Pericardium fibroblast (primary cell): ENCODE data around the gene NOVA2. TPM values are rescaled to one million over a fixed set of nuclear protein-coding genes. Genes with fewer than 3 reads are reported as not detected.

Experiments used
- total RNA-seq: library from RNA; depleted of rRNA; stranded (reverse); fragments of >200 nt; gene quantifications from 2 replicates; pipeline ENCODE4 v1.2.3, GENCODE V29; 2015

The NOVA2 gene, protein sequence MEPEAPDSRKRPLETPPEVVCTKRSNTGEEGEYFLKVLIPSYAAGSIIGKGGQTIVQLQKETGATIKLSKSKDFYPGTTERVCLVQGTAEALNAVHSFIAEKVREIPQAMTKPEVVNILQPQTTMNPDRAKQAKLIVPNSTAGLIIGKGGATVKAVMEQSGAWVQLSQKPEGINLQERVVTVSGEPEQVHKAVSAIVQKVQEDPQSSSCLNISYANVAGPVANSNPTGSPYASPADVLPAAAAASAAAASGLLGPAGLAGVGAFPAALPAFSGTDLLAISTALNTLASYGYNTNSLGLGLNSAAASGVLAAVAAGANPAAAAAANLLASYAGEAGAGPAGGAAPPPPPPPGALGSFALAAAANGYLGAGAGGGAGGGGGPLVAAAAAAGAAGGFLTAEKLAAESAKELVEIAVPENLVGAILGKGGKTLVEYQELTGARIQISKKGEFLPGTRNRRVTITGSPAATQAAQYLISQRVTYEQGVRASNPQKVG
- total RNA-seq, result under 0.01 and 0.60 TPM in 2 replicates

DNA sequence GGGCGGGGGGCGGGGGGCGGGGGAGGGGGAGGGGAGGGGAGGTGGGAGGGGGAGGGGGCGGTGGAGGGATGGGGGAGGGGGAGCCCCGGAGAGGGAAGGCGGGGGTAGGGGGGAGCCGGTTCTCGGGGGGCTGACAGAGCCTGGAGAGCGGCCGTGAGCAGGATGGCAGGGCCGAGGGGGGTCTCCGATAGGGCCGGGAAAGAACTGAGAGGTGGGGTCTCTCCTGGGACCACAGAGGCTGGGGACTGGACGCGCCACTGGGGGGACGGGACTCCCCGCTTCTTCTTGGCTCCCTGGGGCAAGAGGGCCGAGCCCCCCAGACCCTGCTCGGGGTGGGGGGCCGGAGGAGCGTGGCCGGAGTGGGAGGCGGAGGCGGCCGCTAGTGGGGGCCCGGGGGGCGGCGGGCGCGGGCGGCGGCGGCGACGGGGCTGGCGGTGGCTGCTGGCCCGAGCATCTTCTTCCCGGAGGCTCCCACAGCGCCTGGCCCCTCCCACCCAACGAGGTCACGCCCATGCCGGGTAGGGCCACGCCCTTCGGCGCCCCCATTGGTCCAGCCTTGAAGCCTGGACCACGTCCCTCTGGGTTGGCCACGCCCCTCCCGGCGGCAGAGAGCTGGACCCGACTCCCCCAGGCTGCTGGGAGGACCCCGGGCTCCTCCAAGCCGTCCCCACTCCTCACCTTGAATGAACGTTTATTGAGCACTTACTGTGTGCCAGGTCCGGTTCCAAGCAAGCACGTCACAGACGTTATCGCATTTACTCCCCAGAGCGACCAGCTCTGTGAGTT is at the start of gene NOVA2:
Gene NOVA2, minus strand, starts transcription at position 313 of the 786 bp plus-strand sequence. CDS start 514 bp downstream, outside the sequence.

DNA sequence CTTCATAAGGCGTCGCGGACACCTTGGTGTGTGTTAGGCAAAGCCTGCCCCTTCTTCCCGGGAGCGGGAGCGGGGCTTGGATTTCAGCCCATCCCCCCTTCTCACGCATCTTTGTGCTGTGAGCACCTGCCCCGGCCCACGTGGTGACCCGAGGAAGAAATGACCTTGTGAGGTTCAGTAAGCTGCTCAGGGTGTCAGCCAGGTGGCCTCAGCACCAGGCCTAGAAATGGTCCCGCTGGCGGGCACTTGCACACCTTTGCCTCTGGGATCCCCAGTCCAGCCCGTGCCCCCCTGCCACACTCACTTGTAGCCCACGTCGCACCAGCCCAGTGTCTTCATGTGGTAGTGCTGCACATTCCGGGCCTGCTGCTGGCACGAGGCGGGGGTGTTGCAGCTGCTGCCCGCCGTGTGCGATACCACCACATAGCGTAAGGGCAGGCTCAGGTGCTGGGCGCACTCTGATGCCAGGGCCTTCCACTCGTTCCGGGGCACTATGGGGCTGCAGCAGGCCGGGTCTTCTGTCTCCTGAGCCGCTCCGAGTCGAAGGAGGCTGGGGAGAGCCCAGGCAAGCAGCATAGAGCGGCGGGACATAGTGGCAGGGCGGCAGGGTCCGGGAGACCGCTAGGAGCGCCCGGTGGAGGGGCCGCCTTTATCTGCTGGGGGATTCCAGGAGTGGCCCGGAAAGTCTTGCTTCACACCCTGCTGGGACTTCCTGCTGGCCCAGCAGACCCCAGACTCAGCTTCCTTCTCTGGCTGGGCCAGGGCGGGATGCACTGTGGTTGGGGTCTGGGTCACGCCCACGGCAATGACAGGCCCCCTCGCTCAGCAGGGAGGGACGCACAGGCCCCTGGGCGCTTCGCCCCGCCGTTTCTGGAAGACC is 49.0 kb upstream of the NOVA2 start, which contains the start of gene PGLYRP1:
Gene PGLYRP1, minus strand, starts transcription at position 623 of the 880 bp plus-strand sequence. Its CDS starts 32 bp downstream, at position 591.

DNA sequence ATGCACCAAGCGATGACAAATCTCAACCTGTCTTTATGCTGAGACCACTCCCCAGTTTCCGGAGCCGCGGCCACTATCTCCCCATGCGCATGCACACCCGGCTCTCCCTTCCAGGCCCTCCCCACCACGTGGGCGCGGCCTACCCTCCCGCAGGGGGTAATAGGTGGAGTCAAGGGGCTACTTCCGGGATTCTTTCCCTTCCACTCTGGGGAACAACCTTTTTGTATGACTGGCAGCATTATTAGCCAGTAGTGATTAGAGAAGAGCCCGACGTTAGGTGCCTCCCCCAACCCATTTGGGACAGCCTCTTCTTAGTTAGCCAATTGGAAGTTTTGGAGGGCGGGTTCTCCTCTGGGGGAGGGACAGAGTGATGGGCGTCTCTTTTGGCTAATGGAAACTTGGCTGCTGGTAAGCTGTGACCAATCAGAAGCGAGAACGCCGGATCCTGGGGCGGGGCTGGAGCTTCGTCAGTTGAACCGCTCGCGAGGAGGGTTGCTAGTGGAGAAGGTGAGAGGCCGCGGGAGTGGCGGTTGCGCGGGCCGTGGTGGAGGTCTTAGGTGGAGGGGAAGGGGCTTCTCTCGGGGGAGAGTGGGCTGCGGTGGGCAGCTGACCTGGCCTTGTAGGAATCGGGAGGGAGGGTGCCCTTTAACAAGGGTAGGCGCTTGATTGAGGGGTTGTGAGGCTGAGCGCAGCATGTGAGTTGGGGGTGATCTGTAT is 21.5 kb upstream of the NOVA2 start, which contains the start of gene CCDC61:
Gene CCDC61, plus strand, starts transcription at position 470 of the 717 bp plus-strand sequence. CDS start 7,552 bp downstream, outside the sequence.

DNA sequence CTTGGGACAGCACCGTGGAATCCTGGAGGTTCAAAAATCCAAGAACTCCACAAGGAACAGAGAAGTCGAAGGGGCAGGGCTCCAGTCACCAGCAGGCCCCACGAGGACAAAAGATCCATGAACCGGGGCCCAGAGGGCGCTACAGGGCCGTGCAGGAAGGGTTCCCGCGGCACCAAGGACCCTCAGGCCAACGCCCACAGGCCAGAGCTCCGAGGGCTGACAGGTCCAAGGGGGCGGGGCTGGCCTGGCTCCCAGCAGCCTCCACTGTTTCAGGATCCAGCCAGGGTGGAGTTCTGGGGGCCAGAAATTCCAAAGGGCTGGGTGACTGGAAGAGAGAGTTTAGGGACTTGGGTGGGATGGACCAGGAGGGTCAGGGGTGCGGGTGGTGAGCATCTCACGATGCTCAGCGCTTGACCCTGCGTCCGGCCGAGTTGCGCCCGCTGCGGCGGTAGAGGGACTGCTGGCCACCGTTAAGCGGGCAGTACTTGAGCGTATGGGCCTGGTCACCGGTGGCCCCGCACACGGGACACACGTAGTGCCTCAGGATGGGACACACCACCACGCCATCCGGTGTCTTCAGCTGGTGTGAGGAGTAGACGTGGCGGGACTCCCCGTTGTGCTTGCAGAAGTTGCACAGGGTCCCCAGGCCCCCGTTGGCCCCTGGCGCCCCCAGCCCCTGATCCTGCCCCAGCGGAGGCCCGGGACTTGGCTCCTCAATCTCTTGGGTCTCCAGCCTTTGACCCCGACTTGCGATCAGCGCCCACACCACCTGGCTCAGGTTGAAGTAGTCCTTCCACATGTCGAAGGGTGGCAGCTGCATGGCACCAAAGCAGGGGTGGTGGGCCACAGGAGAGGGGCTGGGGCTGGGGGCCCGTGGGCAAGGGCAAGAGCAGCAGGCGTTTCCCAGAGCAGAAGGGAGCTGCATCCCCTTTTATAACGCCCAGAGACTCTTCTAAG is 59.5 kb downstream of the NOVA2 start, which contains the start of gene NANOS2:
Gene NANOS2, minus strand, starts transcription at position 905 of the 957 bp plus-strand sequence. Its CDS starts 85 bp downstream, at position 820.

DNA sequence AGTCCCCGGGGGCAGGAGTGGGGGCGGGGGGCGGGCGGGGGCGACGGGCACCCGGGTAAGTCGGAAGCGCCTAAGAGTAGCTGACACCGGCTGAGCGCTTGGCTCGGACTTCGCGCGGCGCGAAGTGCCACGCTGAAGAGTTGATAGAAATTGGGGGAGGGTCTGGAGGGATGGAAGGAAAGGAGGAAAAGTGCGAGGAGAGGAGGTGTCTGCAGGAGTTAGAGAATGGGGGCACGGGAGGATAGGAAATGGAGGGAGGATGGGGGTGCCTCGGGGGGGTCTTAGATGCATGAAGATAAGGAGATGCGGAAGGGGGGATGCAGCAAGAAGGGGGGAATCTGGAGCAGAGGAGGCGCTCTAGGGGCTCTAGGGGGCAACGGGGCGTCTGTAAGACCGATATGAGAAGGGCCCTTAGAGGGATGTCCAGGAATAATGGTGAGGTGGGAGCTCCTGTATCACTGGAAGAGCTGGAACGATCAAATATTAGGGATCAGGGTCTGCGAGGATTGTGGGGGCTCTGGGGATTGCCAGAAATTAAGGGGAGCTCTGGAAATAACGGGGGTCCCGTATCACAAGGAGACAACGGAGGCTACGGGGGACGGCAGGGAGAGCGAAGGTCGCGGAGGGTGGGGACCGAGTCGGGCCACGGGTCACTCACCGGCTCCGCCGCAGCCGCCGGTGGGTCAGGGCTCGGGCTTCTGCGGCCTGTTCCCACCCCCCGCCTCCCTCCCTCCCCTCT is 71.6 kb downstream of the NOVA2 start, which contains the start of gene MYPOP:
Gene MYPOP, minus strand, starts transcription at position 702 of the 739 bp plus-strand sequence. CDS start 840 bp downstream, outside the sequence.

DNA sequence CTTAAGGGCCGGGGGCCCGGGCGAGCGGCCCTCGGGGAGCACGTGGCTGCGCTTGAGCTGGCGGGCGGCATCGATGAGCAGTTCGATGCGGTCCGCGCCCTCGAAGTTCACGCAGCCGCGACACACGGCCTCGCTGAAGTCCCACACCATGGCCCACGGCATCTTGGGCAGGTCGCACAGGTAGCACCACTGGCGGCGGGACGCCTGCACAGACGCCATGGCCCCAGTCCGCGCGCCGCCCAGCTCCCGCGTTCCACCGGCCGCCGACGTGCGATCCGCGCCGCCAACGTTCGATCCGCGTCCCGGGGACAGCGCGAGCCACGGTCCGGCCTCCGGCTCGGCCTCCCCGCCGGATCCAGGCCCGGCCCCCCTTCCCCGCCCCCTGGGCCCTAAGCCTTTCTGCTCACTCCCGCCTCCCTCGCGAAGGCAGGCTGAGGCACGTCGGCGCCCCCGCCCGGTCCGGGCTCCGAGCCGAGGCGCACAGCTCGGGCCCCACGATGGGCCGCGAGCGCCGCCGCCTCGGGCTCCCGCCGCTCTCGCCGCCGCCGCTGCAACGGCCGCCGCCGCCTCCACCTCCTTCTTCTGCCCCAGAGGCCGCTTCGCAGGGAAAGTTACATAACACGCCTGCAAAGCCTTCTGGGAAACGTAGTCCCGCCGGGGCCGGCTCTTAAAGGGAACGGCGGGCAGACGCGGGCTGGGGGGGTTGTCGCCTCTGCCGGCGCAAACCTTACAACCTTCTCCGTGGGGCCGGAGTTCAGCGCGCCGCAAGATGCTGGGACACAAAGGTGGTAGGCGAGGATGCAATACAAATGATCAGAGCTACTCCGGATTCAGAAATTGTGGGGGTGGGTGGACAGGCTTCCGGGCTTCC is 87.9 kb downstream of the NOVA2 start, which contains the start of gene IRF2BP1:
Gene IRF2BP1, minus strand, starts transcription at position 586 of the 871 bp plus-strand sequence. Its CDS starts 367 bp downstream, at position 219.

Other genes with a start within 250 kb of the NOVA2 start
- gene FBXO46, start 243.0 kb downstream of the NOVA2 start, total RNA-seq, result 8.4 and 9.7 TPM in 2 replicates
- gene MEIOSIN, start 240.4 kb downstream of the NOVA2 start, total RNA-seq, result not detected in 2 replicates
- 26.3 and 31.2 TPM in 2 replicates for gene SIX5, start 204.6 kb downstream of the NOVA2 start, total RNA-seq
- gene DMPK, start 191.4 kb downstream of the NOVA2 start, total RNA-seq, result 29.4 and 32.7 TPM in 2 replicates
- gene DMWD, start 181.0 kb downstream of the NOVA2 start, total RNA-seq, result 25.6 and 27.6 TPM in 2 replicates
- not detected in 2 replicates for gene RSPH6A, start 158.6 kb downstream of the NOVA2 start, total RNA-seq
- 26.5 and 45.2 TPM in 2 replicates for gene SYMPK, start 110.7 kb downstream of the NOVA2 start, total RNA-seq
- gene FOXA3, start 109.5 kb downstream of the NOVA2 start, total RNA-seq, result not detected in 2 replicates
- 36.3 and 38.5 TPM in 2 replicates for gene IRF2BP1, start 87.7 kb downstream of the NOVA2 start, total RNA-seq
- 4.3 and 5.0 TPM in 2 replicates for gene MYPOP, start 71.3 kb downstream of the NOVA2 start, total RNA-seq
- gene NANOS2, start 59.1 kb downstream of the NOVA2 start, total RNA-seq, result not detected in 2 replicates
- gene CCDC61, start 21.6 kb upstream of the NOVA2 start, total RNA-seq, result 2.6 and 8.5 TPM in 2 replicates
- not detected in 2 replicates for gene PGLYRP1, start 49.2 kb upstream of the NOVA2 start, total RNA-seq
- not detected in 2 replicates for gene IGFL4, start 67.1 kb upstream of the NOVA2 start, total RNA-seq
- not detected in 2 replicates for gene IGFL3, start 150.8 kb upstream of the NOVA2 start, total RNA-seq
- not detected in 2 replicates for gene IGFL2, start 174.4 kb upstream of the NOVA2 start, total RNA-seq